ENCODE data around the gene SSBP1. TPM values are rescaled to one million over a fixed set of nuclear protein-coding genes. Genes with fewer than 3 reads are reported as not detected.

Gene SSBP1
- total RNA-seq, 1 experiment from 2014 or later, result 193 TPM

DNA sequence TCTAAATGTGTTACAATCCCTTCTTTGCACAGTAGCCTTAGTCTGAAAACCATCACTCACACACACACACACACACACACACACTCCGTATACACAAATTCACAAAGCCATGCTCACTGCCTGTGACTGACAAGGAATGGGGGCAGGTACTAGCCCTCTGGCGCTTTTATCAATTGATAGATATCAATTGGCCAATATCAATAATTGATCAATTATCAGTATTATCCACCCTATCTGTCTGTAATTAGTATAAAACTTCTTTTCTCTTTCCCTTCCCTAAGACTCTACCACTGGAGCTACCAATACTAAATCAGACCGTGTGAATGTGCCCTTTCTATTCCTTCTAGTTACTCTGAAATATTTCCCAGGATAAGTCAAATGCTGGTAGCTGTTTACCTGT lies 38.3 kb upstream of the SSBP1 start:
- Histone ChIP-seq H3K36me3 (ENCODE audit: low read depth) (no peaks in the 10 kb centered on the region), H2AFZ (no peak overlapping the region), H3K9me3 (ENCODE audit: insufficient read depth, low read depth) (no peaks in the 10 kb centered on the region), H3K9me2 (ENCODE audit: insufficient read depth) (no peaks in the 10 kb centered on the region), H3K27ac (no peak overlapping the region), H3K4me2 (no peak overlapping the region), H3F3A (ENCODE audit: insufficient read depth, low read depth) (peaks cover 8% of the 10 kb centered on the region; the same call in 1 of the 2 replicates), H3K79me2 (ENCODE audit: low read depth) (peaks cover 29% of the 10 kb centered on the region), H3K4me1 (replicated peaks; ENCODE audit: insufficient read depth) (peaks cover 29% of the 10 kb centered on the region), H4K20me1 (ENCODE audit: insufficient read depth) (no peaks in the 10 kb centered on the region), H3K27me3 (ENCODE audit: insufficient read depth, low read depth) (no peaks in the 10 kb centered on the region), H3K4me3 (no peak overlapping the region)
- no TSS peak for BruUV-seq (replicated peaks)
- intact Hi-C loops (cut with micrococcal nuclease; ENCODE audit: unreplicated experiment), result no loop called here
- POLR2A ChIA-PET (ENCODE audit: unreplicated experiment), result no interaction called here
- TF ChIP-seq, protein P1, sequence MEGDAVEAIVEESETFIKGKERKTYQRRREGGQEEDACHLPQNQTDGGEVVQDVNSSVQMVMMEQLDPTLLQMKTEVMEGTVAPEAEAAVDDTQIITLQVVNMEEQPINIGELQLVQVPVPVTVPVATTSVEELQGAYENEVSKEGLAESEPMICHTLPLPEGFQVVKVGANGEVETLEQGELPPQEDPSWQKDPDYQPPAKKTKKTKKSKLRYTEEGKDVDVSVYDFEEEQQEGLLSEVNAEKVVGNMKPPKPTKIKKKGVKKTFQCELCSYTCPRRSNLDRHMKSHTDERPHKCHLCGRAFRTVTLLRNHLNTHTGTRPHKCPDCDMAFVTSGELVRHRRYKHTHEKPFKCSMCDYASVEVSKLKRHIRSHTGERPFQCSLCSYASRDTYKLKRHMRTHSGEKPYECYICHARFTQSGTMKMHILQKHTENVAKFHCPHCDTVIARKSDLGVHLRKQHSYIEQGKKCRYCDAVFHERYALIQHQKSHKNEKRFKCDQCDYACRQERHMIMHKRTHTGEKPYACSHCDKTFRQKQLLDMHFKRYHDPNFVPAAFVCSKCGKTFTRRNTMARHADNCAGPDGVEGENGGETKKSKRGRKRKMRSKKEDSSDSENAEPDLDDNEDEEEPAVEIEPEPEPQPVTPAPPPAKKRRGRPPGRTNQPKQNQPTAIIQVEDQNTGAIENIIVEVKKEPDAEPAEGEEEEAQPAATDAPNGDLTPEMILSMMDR (conservative IDR thresholded peaks at IDR 0.05), result no peak
- TF ChIP-seq EZH2 (IDR thresholded peaks at IDR 0.05; ENCODE audit: low read depth), result no peak
- CTCF ChIA-PET, result no interaction called here
- no peak for DNase-seq

DNA sequence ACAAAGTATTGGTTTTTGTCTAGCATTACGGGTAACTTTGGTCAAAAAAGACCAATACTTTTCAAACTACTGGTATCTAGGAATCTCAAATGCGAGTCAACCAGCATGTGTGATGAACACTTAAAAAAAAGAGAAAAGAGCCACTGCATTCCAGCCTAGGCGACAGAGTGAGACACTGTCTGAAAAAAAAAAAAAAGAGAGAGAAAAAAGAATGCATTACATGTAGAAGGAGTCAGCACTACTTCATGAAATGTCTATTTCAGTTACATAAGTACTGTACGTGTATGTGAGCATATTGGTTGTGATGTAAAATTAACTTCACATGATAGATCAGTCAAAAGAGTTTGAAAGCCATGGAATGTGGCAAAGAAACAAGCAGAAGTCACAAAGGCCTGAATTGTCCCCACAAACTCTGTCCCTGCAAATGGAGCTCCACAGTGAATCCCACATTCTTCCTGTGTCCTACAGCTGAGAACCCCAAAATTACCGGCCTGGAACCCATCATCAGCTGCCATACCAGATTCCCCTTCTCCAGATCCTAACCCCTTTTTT lies 37.8 kb upstream of the SSBP1 start:
- H3K79me2 ChIP-seq (ENCODE audit: low read depth), result peaks cover 29% of the 10 kb centered on the region
- intact Hi-C loops (cut with micrococcal nuclease; ENCODE audit: unreplicated experiment), result no loop called here
- no peak overlapping the region for H2AFZ ChIP-seq

DNA sequence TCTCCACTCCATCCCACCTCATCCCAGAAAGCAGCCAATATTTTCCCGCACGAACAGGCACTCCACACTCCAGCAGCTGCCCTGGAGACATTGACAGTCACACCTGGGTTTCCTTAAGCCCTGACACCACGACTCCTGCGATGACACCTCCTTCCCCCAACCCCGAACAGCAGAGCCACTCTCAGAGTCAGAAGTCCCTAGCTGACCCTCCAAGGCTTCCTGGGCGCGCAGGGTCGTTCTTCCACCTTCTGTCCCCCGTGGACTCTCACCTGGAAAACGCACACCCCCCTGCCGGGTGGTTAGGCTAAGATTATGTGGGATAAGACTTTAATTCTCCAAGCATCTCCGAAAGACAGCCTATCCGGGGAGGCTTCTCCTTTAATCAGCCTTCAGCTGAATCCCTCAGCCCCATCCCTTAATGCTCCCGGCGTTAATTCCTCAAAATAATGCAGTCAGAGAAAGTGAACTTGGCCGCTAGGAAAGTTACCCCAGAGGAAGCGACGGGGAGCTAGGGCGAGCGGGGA lies 37.2 kb upstream of the SSBP1 start:
- no peaks in the 10 kb centered on the region for H3K9me2 ChIP-seq (ENCODE audit: insufficient read depth)
- H3F3A ChIP-seq (ENCODE audit: insufficient read depth, low read depth), result peaks cover 8% of the 10 kb centered on the region; the same call in 1 of the 2 replicates
- H3K4me1 ChIP-seq (replicated peaks; ENCODE audit: insufficient read depth), result peaks cover 25% of the 10 kb centered on the region
- no peak for TF ChIP-seq EZH2 (IDR thresholded peaks at IDR 0.05; ENCODE audit: low read depth)
- TF ChIP-seq, protein P1 (conservative IDR thresholded peaks at IDR 0.05), result no peak
- no peak overlapping the region for H3K27ac ChIP-seq
- DNase-seq, result peak in 1 of 2 experiments; percentile 8
- peaks cover 25% of the 10 kb centered on the region for H3K79me2 ChIP-seq (ENCODE audit: low read depth)
- CTCF ChIA-PET, result interaction anchor here (0.6 kb wide), 1 partner anchor 1933 kb away, joined by 4 read pairs; no protein-coding TSS in a partner anchor
- no peaks in the 10 kb centered on the region for H3K36me3 ChIP-seq (ENCODE audit: low read depth)
- no peaks in the 10 kb centered on the region for H4K20me1 ChIP-seq (ENCODE audit: insufficient read depth)
- peak overlapping the region; percentile 83 for H3K4me2 ChIP-seq
- no peaks in the 10 kb centered on the region for H3K9me3 ChIP-seq (ENCODE audit: insufficient read depth, low read depth)
- BruUV-seq (replicated peaks), result TSS peak; percentile 28
- H3K4me3 ChIP-seq, result peak overlapping the region; percentile 84; the same call in 1 of the 2 replicates
- intact Hi-C loops (cut with micrococcal nuclease; ENCODE audit: unreplicated experiment), result no loop called here
- POLR2A ChIA-PET (ENCODE audit: unreplicated experiment), result interaction anchor here (0.7 kb wide), 2 partner anchors 26 to 37 kb away, joined by 3 to 6 read pairs; partner anchors contain the start of gene SSBP1
- H2AFZ ChIP-seq, result no peak overlapping the region
- H3K27me3 ChIP-seq (ENCODE audit: insufficient read depth, low read depth), result no peaks in the 10 kb centered on the region

More for the DNA sequence above, 37.8 kb upstream of the SSBP1 start:
- H3K27me3 ChIP-seq (ENCODE audit: insufficient read depth, low read depth), result no peaks in the 10 kb centered on the region
- no peaks in the 10 kb centered on the region for H3K36me3 ChIP-seq (ENCODE audit: low read depth)
- DNase-seq, result no peak
- H3K4me1 ChIP-seq (replicated peaks; ENCODE audit: insufficient read depth), result peaks cover 29% of the 10 kb centered on the region
- no peaks in the 10 kb centered on the region for H3K9me2 ChIP-seq (ENCODE audit: insufficient read depth)
- H4K20me1 ChIP-seq (ENCODE audit: insufficient read depth), result no peaks in the 10 kb centered on the region
- no TSS peak for BruUV-seq (replicated peaks)
- peak overlapping the region; percentile 83 for H3K4me2 ChIP-seq
- no peak for TF ChIP-seq EZH2 (IDR thresholded peaks at IDR 0.05; ENCODE audit: low read depth)
- no peak overlapping the region for H3K27ac ChIP-seq
- POLR2A ChIA-PET (ENCODE audit: unreplicated experiment), result no interaction called here
- CTCF ChIA-PET, result no interaction called here
- peak overlapping the region; percentile 84; the same call in 1 of the 2 replicates for H3K4me3 ChIP-seq
- peaks cover 8% of the 10 kb centered on the region; the same call in 1 of the 2 replicates for H3F3A ChIP-seq (ENCODE audit: insufficient read depth, low read depth)
- no peaks in the 10 kb centered on the region for H3K9me3 ChIP-seq (ENCODE audit: insufficient read depth, low read depth)
